Measurements from ENCODE around the gene VPS18. TPM values are rescaled to one million over a fixed set of nuclear protein-coding genes. Genes with fewer than 3 reads are reported as not detected.
A peak's percentile ranks its signal among the peaks of the same experiment; 100 is the strongest.

Gene VPS18
- total RNA-seq, 1 donor from 2014 or later: 37.6 TPM

DNA sequence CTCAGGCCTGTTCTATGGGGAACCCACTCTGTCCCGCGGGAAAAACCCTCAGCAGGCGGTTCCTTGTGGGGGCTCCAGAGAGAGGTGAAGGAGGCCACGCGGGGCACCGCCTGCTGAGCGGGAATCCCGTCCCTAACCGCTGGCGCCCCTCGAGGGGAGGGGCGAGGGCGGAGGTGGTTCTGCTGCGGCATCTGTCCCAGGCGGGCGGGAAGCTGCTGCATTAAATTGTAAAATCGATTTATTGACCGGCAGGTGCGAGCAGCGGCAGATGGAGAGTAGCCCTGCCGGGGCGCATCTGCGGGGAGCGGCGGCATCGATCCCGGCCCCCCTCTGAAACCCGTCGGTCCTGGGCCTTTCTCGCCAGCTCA, 31.2 kb downstream of the VPS18 start:
- Histone ChIP-seq H3K9ac (ENCODE audit: low read length) (no peak overlapping the region), H3K9me3 (ENCODE audit: insufficient read depth, low read depth, low read length) (no peaks in the 10 kb centered on the region), H3K4me1 (ENCODE audit: insufficient read depth, low read length) (peaks cover 15% of the 10 kb centered on the region), H3K79me2 (ENCODE audit: insufficient read depth, low read length) (no peaks in the 10 kb centered on the region), H3K4me3 (ENCODE audit: insufficient read depth, low read depth, low read length) (no peak overlapping the region), H3K27me3 (ENCODE audit: insufficient read depth, low read length) (peaks cover 46% of the 10 kb centered on the region), H3K27ac (ENCODE audit: low read depth, low read length) (no peak overlapping the region), H3K36me3 (ENCODE audit: insufficient read depth, low read length) (no peaks in the 10 kb centered on the region), H4K20me1 (ENCODE audit: insufficient read depth, low read length) (peaks cover 10% of the 10 kb centered on the region), H2AFZ (ENCODE audit: low read depth, low read length) (peak overlapping the region; percentile 63), H3K4me2 (ENCODE audit: low read length) (peak overlapping the region; percentile 75)
- no peak overlapping the region for H3K4me3 Mint-ChIP-seq (ENCODE audit: unreplicated experiment)
- peaks cover 10% of the 10 kb centered on the region for H3K4me1 Mint-ChIP-seq (ENCODE audit: low read depth, unreplicated experiment)
- H3K27me3 Mint-ChIP-seq (ENCODE audit: low read depth, unreplicated experiment): peaks cover 63% of the 10 kb centered on the region
- TF ChIP-seq CTCF (IDR thresholded peaks at IDR 0.05; ENCODE audit: insufficient read depth, low read depth, low read length) (no peak), EZH2 (IDR thresholded peaks at IDR 0.05; ENCODE audit: insufficient read depth, low read length) (peak; percentile 73)
- FAIRE-seq (no peak), DNase-seq (ENCODE audit: low read depth) (no peak)
- no peaks in the 10 kb centered on the region for H3K9me3 Mint-ChIP-seq (ENCODE audit: unreplicated experiment)
- H3K27ac Mint-ChIP-seq (ENCODE audit: unreplicated experiment): peak overlapping the region; percentile 53
- H3K36me3 Mint-ChIP-seq (ENCODE audit: low read depth, unreplicated experiment): peaks cover 2% of the 10 kb centered on the region

- H3K27me3 Mint-ChIP-seq (ENCODE audit: low read depth, unreplicated experiment): peaks cover 63% of the 10 kb centered on the region
- DNase-seq (ENCODE audit: low read depth) (no peak), FAIRE-seq (no peak)
- Histone ChIP-seq H3K27me3 (ENCODE audit: insufficient read depth, low read length) (peaks cover 52% of the 10 kb centered on the region), H3K4me3 (ENCODE audit: insufficient read depth, low read depth, low read length) (peak overlapping the region; percentile 23), H3K4me2 (ENCODE audit: low read length) (peak overlapping the region; percentile 75), H3K36me3 (ENCODE audit: insufficient read depth, low read length) (no peaks in the 10 kb centered on the region), H3K9me3 (ENCODE audit: insufficient read depth, low read depth, low read length) (no peaks in the 10 kb centered on the region), H3K4me1 (ENCODE audit: insufficient read depth, low read length) (peaks cover 18% of the 10 kb centered on the region), H3K79me2 (ENCODE audit: insufficient read depth, low read length) (no peaks in the 10 kb centered on the region), H2AFZ (ENCODE audit: low read depth, low read length) (peak overlapping the region; percentile 63), H4K20me1 (ENCODE audit: insufficient read depth, low read length) (peaks cover 10% of the 10 kb centered on the region), H3K27ac (ENCODE audit: low read depth, low read length) (no peak overlapping the region), H3K9ac (ENCODE audit: low read length) (no peak overlapping the region)
- H3K4me1 Mint-ChIP-seq (ENCODE audit: low read depth, unreplicated experiment): peaks cover 13% of the 10 kb centered on the region
- no peak overlapping the region for H3K4me3 Mint-ChIP-seq (ENCODE audit: unreplicated experiment)
- H3K9me3 Mint-ChIP-seq (ENCODE audit: unreplicated experiment): no peaks in the 10 kb centered on the region
- peak; percentile 67 for TF ChIP-seq EZH2 (IDR thresholded peaks at IDR 0.05; ENCODE audit: insufficient read depth, low read length)
- TF ChIP-seq CTCF (IDR thresholded peaks at IDR 0.05; ENCODE audit: insufficient read depth, low read depth, low read length): no peak
- H3K36me3 Mint-ChIP-seq (ENCODE audit: low read depth, unreplicated experiment): peaks cover 2% of the 10 kb centered on the region
- no peak overlapping the region for H3K27ac Mint-ChIP-seq (ENCODE audit: unreplicated experiment)
Observed at GRCh38 chr15:40925863-40926658, 31.8 kb downstream of the VPS18 start.

All from astrocyte (in vitro differentiated cells and primary cell).